Immature natural killer cell (primary cell): ENCODE measurements around the gene CHRNA7. TPM values are rescaled to one million over a fixed set of nuclear protein-coding genes. Genes with fewer than 3 reads are reported as not detected.

Source experiments
- DNase-seq, 3 donors: peaks; one replicate each; pipeline ENCODE4 v3.0.0; 2022; ENCODE audit warnings: mixed read lengths in 1 of 3
- H3K27ac Mint-ChIP-seq, 6 donors: one replicate each; pipeline ENCODE4 v1.8.0; 2020; ENCODE audit warnings: mixed read lengths in 6 of 6, mild to moderate bottlenecking in 5 of 6, inconsistent platforms in 4 of 6, moderate library complexity in 3 of 6
- H3K27me3 Mint-ChIP-seq, 3 donors: one replicate each; pipeline ENCODE4 v1.8.0; 2020 to 2021; ENCODE audit warnings: low read depth in 3 of 3, mild to moderate bottlenecking in 3 of 3, mixed read lengths in 3 of 3, moderate library complexity in 3 of 3, inconsistent platforms in 1 of 3
- H3K36me3 Mint-ChIP-seq, 3 donors: one replicate each; pipeline ENCODE4 v1.8.0; 2020; ENCODE audit warnings: mixed read lengths in 3 of 3, inconsistent platforms in 2 of 3, mild to moderate bottlenecking in 2 of 3
- H3K4me1 Mint-ChIP-seq, 2 donors: one replicate each; pipeline ENCODE4 v1.8.0; 2020; ENCODE audit warnings: inconsistent platforms in 2 of 2, mild to moderate bottlenecking in 2 of 2, mixed read lengths in 2 of 2, moderate library complexity in 1 of 2
- H3K4me3 Mint-ChIP-seq, 5 donors: one replicate each; pipeline ENCODE4 v1.8.0; 2020; ENCODE audit warnings: mild to moderate bottlenecking in 5 of 5, mixed read lengths in 5 of 5, inconsistent platforms in 3 of 5, moderate library complexity in 3 of 5
- H3K9me3 Mint-ChIP-seq, 6 donors: one replicate each; pipeline ENCODE4 v1.8.0; 2020; ENCODE audit warnings: mild to moderate bottlenecking in 6 of 6, mixed read lengths in 6 of 6, inconsistent platforms in 4 of 6, moderate library complexity in 3 of 6
- polyA plus RNA-seq, 3 donors: library from polyadenylated mRNA; unstranded; fragments of 300-500 nt; fragmentation: Illumina TruSeq; gene quantifications; one replicate each; pipeline ENCODE4 v1.2.3, GENCODE V29; 2021

Gene CHRNA7
- polyA plus RNA-seq, 3 donors from 2014 or later = 0.06 to 0.91 TPM; not detected in 1

DNA sequence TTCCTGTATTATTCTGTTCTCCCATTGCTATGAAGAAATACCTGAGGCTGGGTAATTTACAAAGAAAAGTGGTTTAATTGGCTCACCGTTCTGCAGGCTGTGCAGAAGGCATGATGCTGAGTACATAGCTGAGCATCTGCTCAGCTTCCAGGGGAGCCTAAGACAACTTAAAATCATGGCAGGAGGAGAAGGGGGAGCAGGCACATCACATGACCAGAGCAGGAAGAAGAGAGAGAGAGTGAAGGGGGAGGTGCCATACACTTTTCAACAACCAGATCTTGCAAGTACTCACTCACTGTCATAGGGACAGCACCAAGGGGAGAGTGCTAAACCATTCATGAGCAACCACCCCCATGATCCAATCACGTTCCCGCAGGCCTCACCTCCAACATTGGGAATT is 188.4 kb downstream of the CHRNA7 start:
- no peak for DNase-seq
- Mint-ChIP-seq H3K9me3 (peaks cover 2 to 28% (median 19%) of the 10 kb centered on the region in 6 donors), H3K4me1 (no peaks in the 10 kb centered on the region), H3K36me3 (peaks cover 0 to 5% (median 3%) of the 10 kb centered on the region in 3 donors), H3K27ac (no peak overlapping the region), H3K4me3 (no peak overlapping the region), H3K27me3 (peaks cover 0 to 8% (median 0%) of the 10 kb centered on the region in 3 donors)

Other genes starting within 250 kb of the CHRNA7 start
- gene OTUD7A, start 159.8 kb upstream of the CHRNA7 start, polyA plus RNA-seq = under 1 TPM; 0.08 to 0.29 (median 0.19) TPM